CD14-positive monocyte (primary cell): ENCODE results near the gene GRK5. TPM values are rescaled to one million over a fixed set of nuclear protein-coding genes. Genes with fewer than 3 reads are reported as not detected.

ENCODE experiments used
- DNase-seq, 3 donors: peaks; one replicate each; pipeline ENCODE4 v3.0.0-alpha.2; 2011 to 2022
- H2AFZ ChIP-seq: 2 replicates; pipeline ENCODE4 v1.6.0; 2012; ENCODE audit warnings: mild to moderate bottlenecking, low read depth, low read length, inconsistent platforms; ENCODE audit not compliant: insufficient read depth, poor library complexity, severe bottlenecking
- H3K27ac ChIP-seq, 2 donors: 1 replicate in 1 of 2; 2 replicates in 1 of 2; pipeline ENCODE4 v1.5.1; 2012 to 2013; ENCODE audit warnings: low read length in 2 of 2, control low read depth in 1 of 2, inconsistent platforms in 1 of 2, low read depth in 1 of 2, mild to moderate bottlenecking in 1 of 2
- H3K27me3 ChIP-seq, 2 donors: one replicate each; pipeline versions ENCODE4 v1.6.0 to v1.6.1; 2011 to 2013; ENCODE audit warnings: low read length in 2 of 2; ENCODE audit not compliant: control insufficient read depth in 2 of 2, insufficient read depth in 2 of 2
- H3K36me3 ChIP-seq, 2 donors: replicated peaks in 1 of 2; 1 replicate in 1 of 2; 2 replicates in 1 of 2; pipeline versions ENCODE4 v1.5.1 to v1.6.1; 2012 to 2013; ENCODE audit warnings: low read length in 2 of 2, control low read depth in 1 of 2, inconsistent platforms in 1 of 2, mild to moderate bottlenecking in 1 of 2; ENCODE audit not compliant: insufficient read depth in 2 of 2, control insufficient read depth in 1 of 2
- H3K4me1 ChIP-seq, 2 donors: 1 replicate in 1 of 2; 2 replicates in 1 of 2; pipeline versions ENCODE4 v1.5.1 to v1.6.1; 2012 to 2013; ENCODE audit warnings: low read length in 2 of 2, control low read depth in 1 of 2, inconsistent platforms in 1 of 2, mild to moderate bottlenecking in 1 of 2, moderate library complexity in 1 of 2; ENCODE audit not compliant: insufficient read depth in 2 of 2, control insufficient read depth in 1 of 2
- H3K4me2 ChIP-seq: replicated peaks from 2 replicates; pipeline ENCODE3; 2012; ENCODE audit warnings: low read length, moderate library complexity, mild to moderate bottlenecking; ENCODE audit not compliant: poor library complexity, severe bottlenecking; ENCODE audit errors: extremely low read depth
- H3K4me3 ChIP-seq, 3 experiments: fragments of 200-600 bp in 1 of 3; sonication (generic) in 1 of 3; replicated peaks in 1 of 3; 1 replicate in 2 of 3; 2 replicates in 1 of 3; pipeline ENCODE4 v1.5.1; 2011 to 2013; ENCODE audit warnings: low read length in 3 of 3, mild to moderate bottlenecking in 3 of 3, control low read depth in 2 of 3, low read depth in 2 of 3, inconsistent platforms in 1 of 3, moderate library complexity in 1 of 3
- H3K79me2 ChIP-seq: 2 replicates; pipeline ENCODE4 v1.6.0; 2012; ENCODE audit warnings: mild to moderate bottlenecking, control low read depth, inconsistent platforms, low read length, moderate library complexity; ENCODE audit not compliant: insufficient read depth
- H3K9ac ChIP-seq: 2 replicates; pipeline ENCODE4 v1.6.0; 2017; ENCODE audit warnings: low read length, mild to moderate bottlenecking; ENCODE audit not compliant: insufficient read depth, poor library complexity, severe bottlenecking
- H3K9me3 ChIP-seq, 2 donors: replicated peaks in 1 of 2; 1 replicate in 1 of 2; 2 replicates in 1 of 2; pipeline versions ENCODE4 v1.5.1 to v1.6.1; 2012 to 2013; ENCODE audit warnings: low read length in 2 of 2, control low read depth in 1 of 2; ENCODE audit not compliant: control insufficient read depth in 1 of 2, insufficient read depth in 1 of 2
- H4K20me1 ChIP-seq: 2 replicates; pipeline ENCODE4 v1.6.0; 2012; ENCODE audit warnings: mild to moderate bottlenecking, low read length, control low read depth, moderate library complexity; ENCODE audit not compliant: insufficient read depth
- H3K27ac Mint-ChIP-seq, 7 donors: one replicate each; pipeline ENCODE4 v1.8.0; 2020; ENCODE audit warnings: mild to moderate bottlenecking in 7 of 7, mixed read lengths in 7 of 7, moderate library complexity in 6 of 7, inconsistent platforms in 2 of 7
- H3K27me3 Mint-ChIP-seq, 3 donors: one replicate each; pipeline ENCODE4 v1.8.0; 2021 to 2022; ENCODE audit warnings: low read depth in 3 of 3, mild to moderate bottlenecking in 3 of 3, mixed read lengths in 3 of 3, moderate library complexity in 3 of 3, inconsistent platforms in 1 of 3
- H3K36me3 Mint-ChIP-seq, 2 donors: one replicate each; pipeline ENCODE4 v1.8.0; 2020; ENCODE audit warnings: mixed read lengths in 2 of 2, inconsistent platforms in 1 of 2, mild to moderate bottlenecking in 1 of 2
- H3K4me1 Mint-ChIP-seq: one replicate; pipeline ENCODE4 v1.8.0; 2020; ENCODE audit warnings: mild to moderate bottlenecking, mixed read lengths
- H3K4me3 Mint-ChIP-seq, 2 donors: one replicate each; pipeline ENCODE4 v1.8.0; 2020; ENCODE audit warnings: mild to moderate bottlenecking in 2 of 2, mixed read lengths in 2 of 2, moderate library complexity in 1 of 2
- H3K9me3 Mint-ChIP-seq, 7 donors: one replicate each; pipeline ENCODE4 v1.8.0; 2020 to 2022; ENCODE audit warnings: mixed read lengths in 7 of 7, mild to moderate bottlenecking in 6 of 7, moderate library complexity in 6 of 7, inconsistent platforms in 2 of 7
- CTCF ChIP-seq: fragments of 200-600 bp; IDR thresholded peaks from one replicate; pipeline ENCODE4 v1.8.0; 2022; ENCODE audit warnings: antibody characterized with exemption, mild to moderate bottlenecking
- WGBS: methylation state at CpG from one replicate; pipeline ENCODE4 v1.1.5; 2013; ENCODE audit warnings: missing lambda C conversion rate; ENCODE audit not compliant: insufficient coverage; 5-methylcytosine and 5-hydroxymethylcytosine counted together
- intact Hi-C, 2 donors: fragments of 100-400 bp; cut with micrococcal nuclease; formaldehyde crosslinking; loops; one replicate each; pipeline versions ENCODE4 v1.15.0 to v1.15.1; 2023
- polyA plus RNA-seq, 3 donors: library from polyadenylated mRNA; depleted of rRNA in 1 of 3; unstranded in 2 of 3; stranded (reverse) in 1 of 3; fragments of 300-500 nt in 2 of 3; fragments of >200 nt in 1 of 3; fragmentation: Illumina TruSeq in 2 of 3; gene quantifications; 1 replicate in 2 of 3; 2 replicates in 1 of 3; pipeline ENCODE4 v1.2.3, GENCODE V29; 2012 to 2021

The GRK5 gene
- polyA plus RNA-seq, 3 donors = 1.2 to 6.5 (median 2.8) TPM

- Histone ChIP-seq H2AFZ (no peak overlapping the region), H4K20me1 (peaks cover 2% of the 10 kb centered on the region), H3K79me2 (no peaks in the 10 kb centered on the region), H3K4me1 (no peaks in the 10 kb centered on the region), H3K4me2 (no peak overlapping the region), H3K36me3 (peaks cover 15 to 39% of the 10 kb centered on the region in 2 donors), H3K9me3 (no peaks in the 10 kb centered on the region), H3K27me3 (no peaks in the 10 kb centered on the region), H3K4me3 (no peak overlapping the region), H3K9ac (no peak overlapping the region), H3K27ac (no peak overlapping the region)
- Mint-ChIP-seq H3K4me1 (peaks cover 5% of the 10 kb centered on the region), H3K9me3 (peaks cover 0 to 1% (median 0%) of the 10 kb centered on the region in 7 donors), H3K36me3 (peaks cover 32 to 44% of the 10 kb centered on the region in 2 donors), H3K27ac (no peak overlapping the region), H3K4me3 (no peak overlapping the region), H3K27me3 (peaks cover 0 to 1% (median 0%) of the 10 kb centered on the region in 3 donors)
- TF ChIP-seq CTCF = no peak
- 90% methylated on average over 4 of the region's 11 CpGs for WGBS
- intact Hi-C loops = no loop called here
- no peak for DNase-seq
These were observed 291.7 kb downstream of the GRK5 start for GRCh38 chr10:119498889-119499676.

- H3K27ac Mint-ChIP-seq = no peak overlapping the region
- intact Hi-C loops = no loop called here
- H3K4me3 ChIP-seq = no peak overlapping the region
- H3K4me1 ChIP-seq = no peaks in the 10 kb centered on the region
- H3K27me3 ChIP-seq = no peaks in the 10 kb centered on the region
- peaks cover 1% of the 10 kb centered on the region for H3K4me1 Mint-ChIP-seq
- H3K36me3 Mint-ChIP-seq = peaks cover 35 to 50% of the 10 kb centered on the region in 2 donors
- no peak overlapping the region for H3K27ac ChIP-seq
- no peaks in the 10 kb centered on the region for H3K79me2 ChIP-seq
- TF ChIP-seq CTCF = no peak
- peaks cover 2% of the 10 kb centered on the region for H4K20me1 ChIP-seq
- H3K4me3 Mint-ChIP-seq = no peak overlapping the region
- H3K9me3 Mint-ChIP-seq = peaks cover 0 to 1% (median 0%) of the 10 kb centered on the region in 7 donors
- DNase-seq = no peak
- H3K36me3 ChIP-seq = peaks cover 18 to 44% of the 10 kb centered on the region in 2 donors
- H3K9me3 ChIP-seq = no peaks in the 10 kb centered on the region
- H3K27me3 Mint-ChIP-seq = peaks cover 0 to 1% (median 0%) of the 10 kb centered on the region in 3 donors
- H2AFZ ChIP-seq = no peak overlapping the region
- 100% methylated on average over 1 of the region's 5 CpGs for WGBS
- H3K9ac ChIP-seq = no peak overlapping the region
- no peak overlapping the region for H3K4me2 ChIP-seq
These were observed 292.3 kb downstream of the GRK5 start for GRCh38 chr10:119499677-119500002.
